ENCODE data around the gene ANO2.

Gene ANO2

DNA sequence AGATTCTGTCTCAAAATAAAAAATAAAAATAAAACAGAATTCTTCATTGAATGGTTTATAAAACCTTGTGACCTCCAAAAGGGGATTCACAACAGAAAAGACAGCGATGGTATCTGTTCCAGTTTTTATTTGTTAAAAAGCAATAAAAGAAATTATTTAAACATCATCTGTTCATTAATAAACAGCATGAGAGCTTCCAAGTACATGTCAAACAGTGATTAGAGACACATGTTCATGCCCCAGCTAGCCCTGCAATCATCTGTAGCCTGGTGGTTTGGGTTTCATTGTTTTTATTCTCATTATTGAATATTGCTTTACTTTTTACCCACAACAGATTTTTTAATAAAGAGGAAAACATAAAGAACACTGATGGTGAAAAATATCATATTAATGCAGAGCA is 173.3 kb downstream of the ANO2 start:
- DNase-seq, result no peak

- no peak for DNase-seq
Observed at GRCh38 chr12:5770727-5771126, 174.3 kb downstream of the ANO2 start.

DNA sequence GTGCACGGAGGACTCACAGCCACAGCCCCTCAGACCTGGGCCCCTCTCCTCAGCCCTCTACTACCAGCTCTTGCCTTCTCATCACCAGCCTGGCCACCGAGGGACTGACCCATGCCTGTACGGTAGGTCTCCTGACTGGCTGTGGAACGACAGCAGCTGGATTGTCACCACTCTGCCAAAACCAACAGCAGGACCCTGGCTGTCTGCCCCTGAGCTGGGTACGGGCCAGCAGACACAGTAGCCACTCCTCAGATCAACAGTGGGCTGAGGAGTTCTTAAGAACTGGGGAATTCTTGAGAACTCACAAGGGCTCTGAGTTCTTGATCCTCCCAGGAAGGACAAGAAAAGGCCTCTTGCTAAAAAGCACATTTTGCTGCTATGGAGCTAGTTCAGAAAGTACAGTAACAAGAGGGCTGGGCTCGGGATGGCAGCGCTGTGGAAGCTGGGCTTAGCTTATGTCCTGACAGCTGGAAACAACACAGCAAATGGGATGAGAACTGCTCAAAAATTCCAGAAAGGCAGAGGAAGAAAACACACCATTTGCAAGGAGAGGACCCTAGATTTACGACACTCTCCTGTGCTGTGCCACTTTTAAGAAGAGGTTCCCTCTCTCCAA is 176.4 kb downstream of the ANO2 start:
- no peak for DNase-seq

GRCh38 chr12:5768171-5768570 is 176.9 kb downstream of the ANO2 start:
- no peak for DNase-seq

DNA sequence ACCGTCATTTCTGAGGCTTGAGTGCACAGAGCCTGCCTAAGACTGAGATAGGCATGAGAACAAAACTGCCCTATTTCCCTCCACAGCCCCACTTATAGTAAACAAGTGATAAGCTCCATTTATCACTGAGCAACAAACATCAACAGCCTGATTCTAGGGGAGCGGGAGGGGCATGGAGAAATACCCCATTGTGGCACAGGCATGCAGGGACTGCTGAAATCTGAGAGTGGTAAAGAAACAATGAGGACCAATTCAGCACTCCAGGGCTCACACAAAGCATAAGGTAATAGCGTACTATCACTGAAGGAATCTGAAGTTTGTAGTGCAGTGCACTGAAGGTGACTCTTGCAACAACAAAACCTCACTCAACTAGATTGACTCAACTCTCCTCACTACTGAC is 186.7 kb downstream of the ANO2 start:
- DNase-seq, result no peak

- no peak for DNase-seq
Observed at GRCh38 chr12:5756338-5756842, 188.7 kb downstream of the ANO2 start.

DNA sequence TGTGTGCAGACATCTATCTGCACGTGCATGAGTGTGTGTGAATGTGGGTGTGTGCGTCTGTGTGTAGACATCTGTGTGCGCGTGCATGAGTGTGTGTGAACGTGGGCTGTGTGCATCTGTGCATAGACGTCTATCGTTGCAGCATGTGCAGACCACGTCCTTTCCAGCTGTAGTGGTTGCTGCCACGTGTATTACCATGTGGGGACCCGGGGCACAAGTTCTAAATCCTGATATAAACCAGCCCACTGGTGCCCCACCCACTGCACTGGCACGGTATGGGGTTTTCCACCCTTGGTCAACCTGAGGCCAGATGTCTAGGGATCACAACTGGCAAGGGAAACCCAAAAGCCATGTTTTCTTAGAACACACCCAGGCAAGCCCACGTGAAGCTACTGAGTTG is 197.0 kb downstream of the ANO2 start:
- DNase-seq, result no peak

DNA sequence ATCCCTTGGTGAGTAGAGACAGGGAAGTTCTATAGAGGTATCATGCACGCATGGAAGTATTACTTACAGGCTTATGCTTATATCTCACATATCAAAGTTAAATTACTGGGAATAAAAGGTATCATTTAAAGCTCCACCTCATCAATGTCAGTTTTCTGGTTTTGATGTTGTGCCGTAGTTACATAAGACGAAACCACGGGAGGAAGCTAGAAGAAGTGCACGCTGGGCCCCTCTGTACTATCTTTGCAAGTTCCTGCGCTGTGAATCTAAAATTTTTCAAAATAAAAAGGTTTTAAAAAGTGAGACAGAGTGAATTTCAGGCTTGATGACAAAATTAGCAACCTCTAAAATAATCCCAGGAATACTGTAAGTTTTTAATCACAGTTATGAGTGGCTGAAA is 198.1 kb downstream of the ANO2 start:
- DNase-seq, result no peak

DNA sequence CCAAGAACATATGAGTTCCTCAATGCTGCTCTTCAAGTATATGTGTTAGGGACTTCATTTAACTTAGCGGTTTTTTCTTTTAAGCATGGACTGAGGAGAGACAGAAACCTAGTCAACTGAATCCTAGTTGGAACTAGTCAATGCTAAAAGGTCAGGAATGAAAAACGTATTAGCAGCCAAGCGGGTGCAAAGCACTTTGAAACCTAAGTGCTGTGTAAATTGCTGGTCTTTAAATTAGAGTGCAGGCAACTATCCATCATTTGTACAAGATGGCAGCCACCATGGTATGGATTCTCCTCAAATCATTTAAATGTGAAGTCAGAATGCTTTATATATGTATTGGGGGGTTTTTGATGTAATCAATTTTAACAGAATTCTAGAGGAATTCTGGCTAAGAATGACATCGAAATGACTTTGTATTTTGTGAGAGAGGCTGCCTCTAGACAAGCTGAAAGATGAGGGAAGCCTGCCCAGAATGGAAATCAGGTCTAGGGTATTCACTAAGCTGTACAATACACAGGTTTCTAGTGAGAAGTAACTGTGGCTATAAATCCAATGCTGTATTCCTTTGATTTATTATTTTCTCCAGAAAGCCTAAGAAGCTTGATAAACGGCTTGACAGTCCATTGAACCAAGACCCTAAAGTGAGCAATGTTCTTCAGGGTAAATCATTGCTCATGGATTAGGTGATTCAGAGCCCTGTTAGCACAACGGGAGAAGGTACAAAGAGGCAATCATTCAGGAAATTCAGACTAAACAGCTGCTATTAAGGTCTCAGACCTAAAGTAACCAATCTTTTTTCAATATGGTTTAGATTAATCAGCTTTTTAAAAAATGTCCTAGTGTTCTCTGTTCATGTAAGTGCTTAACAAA is 198.8 kb downstream of the ANO2 start:
- no peak for DNase-seq

DNA sequence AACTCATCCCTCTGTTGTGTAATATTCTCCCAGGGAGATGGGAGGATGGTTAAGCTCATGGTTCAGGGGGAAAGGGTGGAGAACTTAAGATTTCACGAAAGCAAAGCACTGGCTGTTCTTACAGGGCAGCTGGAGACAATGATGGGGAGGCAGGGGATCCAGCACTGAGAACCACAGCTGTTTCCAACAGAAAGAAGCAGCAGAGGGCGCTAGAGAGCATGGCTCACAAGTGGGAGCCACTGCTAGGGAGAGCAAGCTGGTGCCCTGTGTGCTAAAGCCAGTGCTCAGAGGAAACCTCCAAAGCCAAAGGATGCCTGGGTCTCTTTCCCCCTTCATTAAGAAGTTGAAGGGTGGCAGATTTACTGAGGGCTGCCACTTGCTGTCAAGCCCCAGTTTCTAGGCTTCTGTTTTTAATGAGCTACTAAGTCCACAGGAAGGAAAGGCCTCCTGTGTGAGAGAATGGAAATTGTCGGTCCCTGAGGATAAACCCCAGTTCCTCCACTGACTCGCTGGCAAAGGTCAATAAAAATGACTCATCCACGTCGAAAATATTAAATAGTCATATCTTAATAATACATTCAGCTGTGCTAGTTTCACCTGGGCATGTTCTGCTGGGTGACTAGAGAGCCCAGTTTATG is 199.7 kb downstream of the ANO2 start:
- DNase-seq, result peak in 2 of 5 donors; percentile 11 to 33

DNA sequence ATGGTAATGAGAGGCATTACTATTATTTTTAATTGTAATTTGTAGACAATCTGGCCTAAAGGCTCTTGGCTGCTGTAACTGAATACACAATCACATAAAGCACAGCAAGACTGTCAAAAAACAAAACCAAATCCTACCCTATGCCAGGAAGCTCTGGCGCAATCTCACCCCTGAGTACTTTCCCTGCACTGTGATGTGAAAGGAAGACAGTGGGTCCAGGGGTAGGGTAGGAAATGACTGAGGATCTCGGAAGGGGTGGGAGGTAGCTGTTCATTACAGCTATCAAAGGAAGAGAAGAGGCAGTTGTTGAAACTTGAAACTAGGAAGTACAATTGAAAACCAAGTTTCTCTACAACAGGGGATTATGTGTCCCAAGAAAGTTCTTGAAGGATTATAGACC is 202.8 kb downstream of the ANO2 start:
- DNase-seq, result no peak

DNA sequence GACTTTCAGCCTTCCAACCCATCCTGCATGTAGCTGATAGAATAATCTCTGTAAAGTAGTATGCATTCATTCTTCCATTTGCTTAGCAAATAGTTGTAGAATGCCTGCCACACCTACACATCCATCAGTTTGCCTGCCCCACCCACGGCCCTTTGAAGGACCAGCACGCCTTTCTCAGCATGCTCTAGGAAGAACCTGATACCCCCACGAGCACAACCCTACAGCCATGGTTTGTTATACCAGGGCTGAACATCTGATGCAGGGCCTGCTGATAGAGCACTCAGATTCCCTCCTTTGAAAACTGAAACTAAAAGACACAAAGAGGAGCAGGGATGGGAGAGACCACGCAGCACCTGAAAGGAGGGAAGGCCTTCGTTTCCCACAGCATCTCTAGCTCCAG is 205.1 kb downstream of the ANO2 start:
- no peak for DNase-seq

DNA sequence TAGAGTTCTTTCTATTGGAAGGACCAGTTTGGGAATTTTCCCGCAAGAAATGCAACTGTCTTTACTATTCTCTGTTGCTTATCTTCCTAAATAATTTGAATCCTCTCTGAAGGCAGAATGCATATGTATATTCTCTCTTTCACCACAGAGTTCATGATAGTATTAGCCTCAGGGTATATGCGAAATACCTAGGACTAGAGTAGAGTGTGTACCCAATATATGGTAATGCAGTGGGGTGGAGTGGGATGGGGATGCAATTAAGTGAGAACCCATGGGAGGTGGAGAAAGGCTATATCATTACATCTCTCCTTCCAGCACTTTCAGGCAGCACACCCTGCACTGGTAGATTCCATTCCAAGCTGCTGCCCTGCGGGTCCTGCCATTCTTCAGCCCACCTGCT is 207.3 kb downstream of the ANO2 start:
- DNase-seq, result no peak

DNA sequence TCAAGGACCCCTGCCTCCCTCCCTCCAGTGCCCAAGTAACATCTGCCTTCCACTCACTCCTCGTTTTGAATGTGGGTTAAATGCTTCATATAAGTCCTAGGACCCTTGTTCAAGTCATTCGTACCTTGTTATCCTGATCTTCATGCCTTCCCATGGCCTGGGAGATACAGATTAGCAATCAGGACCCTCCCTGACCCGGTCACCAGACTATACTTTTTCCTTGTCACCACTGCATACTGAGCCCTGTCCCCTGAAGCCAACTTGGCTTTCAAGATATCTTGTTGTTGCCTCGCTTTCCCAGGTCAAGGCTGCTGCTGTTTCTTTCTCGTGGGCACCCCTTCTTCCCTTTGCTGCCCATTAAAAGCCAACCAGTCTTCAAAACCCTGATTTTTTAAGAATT is 208.5 kb downstream of the ANO2 start:
- DNase-seq, result no peak

DNA sequence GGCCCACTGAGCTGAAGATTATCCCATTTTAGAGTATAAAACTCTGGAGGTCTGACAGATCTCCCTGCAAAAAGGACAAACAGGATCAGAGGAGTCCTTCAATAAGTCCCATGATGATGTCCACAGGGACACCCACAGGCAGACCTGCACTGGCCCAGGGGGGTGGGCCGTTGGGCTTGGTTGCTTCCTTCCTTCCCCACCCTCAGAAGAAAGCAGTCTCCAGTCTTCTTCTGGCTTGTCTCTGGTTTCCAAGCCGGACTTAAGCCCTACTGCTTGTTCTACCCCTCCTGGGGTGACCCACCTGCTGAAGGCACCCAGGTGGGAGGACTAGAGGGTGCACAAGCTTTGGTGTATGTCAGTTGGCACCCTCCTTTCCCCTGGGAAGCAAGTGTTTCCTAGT is 209.0 kb downstream of the ANO2 start:
- no peak for DNase-seq

- no peak for DNase-seq
Observed at GRCh38 chr12:5733916-5734315, 211.1 kb downstream of the ANO2 start.

- DNase-seq, result no peak
Observed at GRCh38 chr12:5733136-5733755, 211.8 kb downstream of the ANO2 start.

- DNase-seq, result no peak
Observed at GRCh38 chr12:5730962-5731361, 214.1 kb downstream of the ANO2 start.

DNA sequence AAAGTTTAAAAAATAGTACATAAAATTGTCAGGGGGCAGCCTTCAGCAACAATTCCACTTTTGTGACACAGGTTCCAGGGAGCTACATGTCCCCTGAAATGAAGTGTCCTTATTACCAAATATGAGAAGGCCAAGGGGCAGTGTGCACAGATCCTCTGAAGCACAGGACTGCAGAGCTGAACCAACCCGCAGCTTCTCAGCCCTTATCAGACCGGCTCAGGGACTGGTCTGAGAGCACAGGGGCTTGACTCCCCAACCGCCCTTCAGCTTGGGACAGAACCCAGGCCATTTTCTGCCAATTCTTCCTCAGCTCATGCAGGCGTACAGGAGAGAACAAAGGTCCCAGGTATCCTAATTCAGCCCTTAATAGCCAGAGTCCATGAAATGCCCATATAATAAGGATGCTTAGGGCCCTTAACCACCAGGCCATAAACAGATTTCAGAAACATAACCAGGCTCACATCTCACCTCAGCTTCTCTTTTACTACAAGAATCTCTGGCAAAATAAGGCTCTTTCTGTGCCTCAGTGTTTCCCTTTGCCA is 221.3 kb downstream of the ANO2 start:
- DNase-seq, result no peak

DNA sequence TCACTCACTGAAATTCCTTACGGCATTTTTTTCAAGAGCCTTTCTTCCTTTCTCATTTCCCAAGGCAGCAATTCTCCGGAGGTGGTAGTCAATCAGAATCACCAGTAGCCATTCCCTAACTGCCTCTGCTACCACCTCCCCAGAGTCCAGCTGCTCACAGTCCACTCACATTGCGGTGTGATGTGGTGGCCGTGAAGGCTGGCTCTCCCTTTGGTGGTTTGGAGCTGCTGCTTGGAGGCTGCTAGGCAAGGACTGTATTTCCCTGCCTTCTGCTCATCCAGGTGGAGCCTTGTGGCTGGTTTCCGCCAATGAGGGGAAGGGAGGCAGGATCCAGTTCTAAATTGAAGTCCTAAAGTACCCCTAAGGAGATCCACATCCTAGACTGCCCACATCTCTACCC is 222.0 kb downstream of the ANO2 start:
- DNase-seq, result no peak

DNA sequence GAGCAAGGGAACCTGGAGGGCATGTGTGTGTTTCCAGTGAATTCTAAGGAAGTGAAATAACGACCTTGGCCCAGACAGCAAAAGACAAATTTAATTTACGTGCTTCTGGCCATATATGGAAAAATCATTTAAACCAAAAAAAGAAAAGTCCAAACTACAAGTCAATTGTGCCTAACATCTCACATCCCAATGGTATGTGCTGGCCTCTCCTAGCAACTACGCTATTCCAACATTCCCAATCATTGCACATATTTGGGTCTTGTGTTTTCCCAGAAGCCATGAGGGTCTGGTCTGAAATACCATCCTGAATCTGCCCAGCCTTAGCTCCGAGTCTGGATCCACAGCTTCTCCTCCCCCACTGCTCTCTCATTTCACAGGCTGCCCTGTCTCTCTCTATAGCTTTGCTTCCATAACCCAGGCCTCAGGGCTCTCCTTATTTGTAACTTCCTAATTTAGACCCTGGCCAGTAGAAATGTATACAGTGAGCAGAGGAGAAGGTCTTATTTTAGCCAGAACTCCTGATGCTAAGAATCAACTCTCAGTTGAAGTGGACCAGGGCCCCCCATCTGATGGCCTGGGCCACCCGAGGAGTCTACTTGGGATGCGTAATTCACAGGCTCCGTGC is 224.6 kb downstream of the ANO2 start:
- DNase-seq, result no peak

GRCh38 chr12:5718680-5719079 is 226.4 kb downstream of the ANO2 start:
- no peak for DNase-seq

- DNase-seq, result no peak
Observed at GRCh38 chr12:5718073-5718472, 227.0 kb downstream of the ANO2 start.
